ENCODE data around the gene TSHZ2.

Gene TSHZ2

DNA sequence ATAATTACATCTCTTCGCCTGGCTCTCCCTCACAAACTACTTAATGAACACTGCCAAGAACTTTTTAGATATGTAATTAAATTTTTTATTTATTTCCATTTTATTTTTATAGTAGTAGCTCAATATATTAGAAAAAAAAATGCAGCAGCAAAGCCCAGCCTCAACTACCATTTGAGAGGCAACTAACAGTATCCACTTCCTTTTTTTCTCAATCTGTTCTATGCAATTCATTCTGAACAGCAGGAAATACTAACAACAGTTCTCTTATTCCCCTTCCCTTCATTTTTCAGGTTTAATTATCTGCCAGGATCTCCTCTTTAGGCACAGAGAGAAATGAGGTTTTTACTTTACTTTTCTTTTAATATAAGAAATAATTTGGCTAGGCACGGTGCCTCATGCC is 508.8 kb downstream of the TSHZ2 start:
- TF ChIP-seq ZFX (IDR thresholded peaks at IDR 0.05; ENCODE audit: borderline replicate concordance): no peak
- TF ChIP-seq, protein P1, sequence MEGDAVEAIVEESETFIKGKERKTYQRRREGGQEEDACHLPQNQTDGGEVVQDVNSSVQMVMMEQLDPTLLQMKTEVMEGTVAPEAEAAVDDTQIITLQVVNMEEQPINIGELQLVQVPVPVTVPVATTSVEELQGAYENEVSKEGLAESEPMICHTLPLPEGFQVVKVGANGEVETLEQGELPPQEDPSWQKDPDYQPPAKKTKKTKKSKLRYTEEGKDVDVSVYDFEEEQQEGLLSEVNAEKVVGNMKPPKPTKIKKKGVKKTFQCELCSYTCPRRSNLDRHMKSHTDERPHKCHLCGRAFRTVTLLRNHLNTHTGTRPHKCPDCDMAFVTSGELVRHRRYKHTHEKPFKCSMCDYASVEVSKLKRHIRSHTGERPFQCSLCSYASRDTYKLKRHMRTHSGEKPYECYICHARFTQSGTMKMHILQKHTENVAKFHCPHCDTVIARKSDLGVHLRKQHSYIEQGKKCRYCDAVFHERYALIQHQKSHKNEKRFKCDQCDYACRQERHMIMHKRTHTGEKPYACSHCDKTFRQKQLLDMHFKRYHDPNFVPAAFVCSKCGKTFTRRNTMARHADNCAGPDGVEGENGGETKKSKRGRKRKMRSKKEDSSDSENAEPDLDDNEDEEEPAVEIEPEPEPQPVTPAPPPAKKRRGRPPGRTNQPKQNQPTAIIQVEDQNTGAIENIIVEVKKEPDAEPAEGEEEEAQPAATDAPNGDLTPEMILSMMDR (IDR thresholded peaks at IDR 0.05): no peak
- no peak overlapping the region for H3K27ac ChIP-seq

DNA sequence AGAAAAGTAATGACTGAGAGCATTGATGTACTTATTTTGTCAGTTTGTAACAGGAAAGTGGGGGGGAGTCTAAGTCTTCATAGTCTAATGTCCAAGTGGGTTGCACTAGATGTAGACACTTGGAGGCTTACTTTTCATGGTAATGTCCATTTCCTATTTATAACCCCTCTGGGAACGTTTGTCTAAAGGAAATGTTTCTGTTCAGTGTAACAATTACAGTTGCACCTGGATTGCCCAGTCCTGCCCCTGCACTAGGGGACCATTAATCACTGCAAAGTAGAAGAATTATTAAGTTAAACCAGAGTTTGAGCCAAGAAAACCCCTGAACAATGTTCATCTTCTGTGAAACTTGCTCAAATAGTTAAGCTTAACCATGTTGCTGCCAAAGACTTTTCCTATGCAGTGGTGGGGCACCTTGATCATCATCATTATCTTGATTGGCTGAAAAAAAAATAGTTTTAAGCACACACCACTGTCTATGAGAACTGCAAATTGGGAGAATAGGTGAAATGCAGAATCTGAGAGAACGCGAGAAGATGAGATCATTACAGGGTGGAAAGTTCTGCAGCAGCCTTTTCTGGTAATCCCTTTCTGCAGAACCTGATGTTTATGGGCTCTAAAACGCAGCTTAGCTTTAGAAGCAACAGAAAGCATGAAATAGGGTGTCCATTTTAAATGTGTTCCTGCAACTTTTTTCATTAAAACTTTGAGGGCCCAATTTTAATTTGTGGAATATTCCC is 515.5 kb downstream of the TSHZ2 start:
- TF ChIP-seq, protein P1 (IDR thresholded peaks at IDR 0.05): no peak
- no peak for TF ChIP-seq ZFX (IDR thresholded peaks at IDR 0.05; ENCODE audit: borderline replicate concordance)
- H3K27ac ChIP-seq: no peak overlapping the region

DNA sequence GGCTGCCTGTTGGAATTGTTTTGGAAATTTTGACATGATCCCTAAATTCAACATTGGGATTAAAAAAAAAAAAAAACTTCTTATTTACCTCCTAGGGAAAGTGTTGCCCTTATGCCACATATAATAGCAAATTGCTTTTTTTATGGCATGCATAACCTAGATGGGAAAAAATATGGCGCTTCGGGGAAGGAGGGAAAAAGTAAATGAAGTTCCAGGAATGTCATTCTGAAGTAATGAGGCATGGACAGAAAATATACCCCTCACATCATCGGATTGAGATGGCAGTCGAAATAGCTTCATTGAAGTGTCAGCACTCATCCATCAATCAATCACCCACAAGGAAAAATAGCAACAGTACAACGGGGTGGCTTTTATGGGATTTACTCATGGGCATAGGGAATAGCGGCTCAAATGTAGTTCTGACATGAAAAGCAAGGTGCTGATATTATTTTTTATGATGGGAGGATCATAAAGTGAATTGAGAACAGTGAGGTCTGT is 516.7 kb downstream of the TSHZ2 start:
- TF ChIP-seq ZFX (IDR thresholded peaks at IDR 0.05; ENCODE audit: borderline replicate concordance): no peak
- TF ChIP-seq, protein P1 (IDR thresholded peaks at IDR 0.05): no peak
- H3K27ac ChIP-seq: no peak overlapping the region

DNA sequence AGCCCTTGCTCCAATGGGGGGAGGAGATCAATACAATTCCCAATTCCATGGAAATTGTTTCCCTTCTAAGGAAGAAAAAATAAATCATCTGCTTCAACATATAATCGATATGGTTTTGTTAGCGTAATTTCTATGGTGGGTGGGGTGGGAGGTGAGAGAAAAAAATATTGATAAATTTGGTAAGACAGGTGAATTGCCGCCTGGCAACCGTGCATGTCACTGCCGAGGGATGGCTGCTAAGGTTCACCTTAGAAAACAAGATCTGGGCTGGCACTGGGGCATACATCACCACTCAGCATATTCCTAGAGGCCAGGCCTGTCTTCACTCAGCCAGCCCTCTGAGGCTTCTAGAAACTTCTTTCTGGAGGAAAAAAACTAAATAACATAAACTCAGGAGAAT is 517.4 kb downstream of the TSHZ2 start:
- TF ChIP-seq, protein P1 (IDR thresholded peaks at IDR 0.05): no peak
- no peak for TF ChIP-seq ZFX (IDR thresholded peaks at IDR 0.05; ENCODE audit: borderline replicate concordance)
- H3K27ac ChIP-seq: no peak overlapping the region

DNA sequence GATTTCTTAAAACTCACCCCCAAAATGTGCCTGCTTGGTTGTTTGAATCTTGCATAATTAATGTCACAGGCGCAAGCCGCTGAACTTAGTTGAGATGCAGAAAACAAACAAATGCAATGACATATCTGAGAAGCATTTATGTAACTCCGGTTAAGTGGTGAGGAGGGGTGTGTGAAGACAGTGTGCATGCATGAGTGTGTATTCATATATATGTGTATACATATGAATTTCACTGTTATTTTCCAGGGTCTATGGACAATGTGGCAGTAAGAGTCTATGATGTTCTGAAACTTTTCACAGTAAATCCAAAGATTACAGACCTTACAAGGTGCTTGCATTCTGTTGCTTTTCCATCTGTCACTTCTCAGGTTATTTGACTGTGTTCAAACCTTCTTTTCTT is 518.5 kb downstream of the TSHZ2 start:
- TF ChIP-seq ZFX (IDR thresholded peaks at IDR 0.05; ENCODE audit: borderline replicate concordance): no peak
- TF ChIP-seq, protein P1 (IDR thresholded peaks at IDR 0.05): no peak
- H3K27ac ChIP-seq: no peak overlapping the region

DNA sequence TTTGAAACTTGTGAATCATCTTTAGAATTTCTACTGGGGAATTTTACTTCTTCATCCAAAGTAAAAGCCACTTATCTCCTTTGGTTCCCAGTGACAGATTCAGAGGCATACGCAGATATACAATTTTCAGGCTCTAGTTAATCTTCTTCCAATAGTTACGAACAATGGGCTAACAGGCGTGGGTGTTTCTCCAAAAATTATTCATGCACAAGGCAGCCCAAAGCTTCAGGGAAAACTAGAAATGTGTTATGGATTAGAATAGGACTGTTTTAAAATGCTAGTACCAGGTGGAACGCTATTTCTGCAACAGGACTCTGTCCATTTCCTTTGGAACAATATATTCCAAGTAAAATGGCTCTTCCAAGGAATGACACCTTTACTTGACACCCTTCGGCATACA is 519.3 kb downstream of the TSHZ2 start:
- no peak for TF ChIP-seq ZFX (IDR thresholded peaks at IDR 0.05; ENCODE audit: borderline replicate concordance)
- H3K27ac ChIP-seq: no peak overlapping the region

DNA sequence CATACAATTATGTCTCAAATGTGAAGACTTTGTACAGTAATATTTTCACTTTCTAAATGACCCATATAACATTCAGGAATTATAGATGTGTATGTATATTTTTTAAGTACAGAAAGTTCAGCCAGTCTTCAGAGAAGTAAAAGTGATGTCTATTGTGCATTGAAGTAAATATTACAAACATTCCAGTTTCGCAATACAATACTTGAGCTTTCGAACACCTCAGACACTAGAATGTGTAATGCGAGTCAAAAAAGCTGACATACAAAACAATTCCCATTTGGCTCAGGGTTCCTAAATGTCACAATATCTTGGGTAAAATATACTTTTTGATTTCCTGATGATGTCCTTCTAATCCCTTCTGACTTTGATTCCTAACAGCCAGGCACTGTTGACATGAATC is 520.1 kb downstream of the TSHZ2 start:
- no peak overlapping the region for H3K27ac ChIP-seq
- TF ChIP-seq ZFX (IDR thresholded peaks at IDR 0.05; ENCODE audit: borderline replicate concordance): no peak
- TF ChIP-seq, protein P1 (IDR thresholded peaks at IDR 0.05): no peak
